Pancreas (tissue), 10 donors: ENCODE data around the gene HIF3A. TPM values are rescaled to one million over a fixed set of nuclear protein-coding genes. Genes with fewer than 3 reads are reported as not detected.

ENCODE experiments used
- ATAC-seq, 4 donors: fragments of 200-7000 bp; cut with Tn5 transposase; one replicate each; pipeline versions ENCODE4 v1.8.0 to v1.9.1; 2020; ENCODE audit warnings: mild to moderate bottlenecking in 4 of 4, moderate library complexity in 4 of 4
- DNase-seq, 6 donors: peaks; one replicate each; pipeline ENCODE4 v3.0.0-alpha.2; 2020
- FAIRE-seq: peaks from 2 replicates; lab custom pipeline; 2012; peaks lifted over from hg19 to GRCh38; lab: Jason Lieb, UNC
- H3K27ac ChIP-seq, 4 donors: fragments of 200-600 bp; sonication (generic); 1 replicate in 3 of 4; 2 replicates in 1 of 4; pipeline versions ENCODE4 v1.5.0 to v1.8.0; 2020
- H3K27me3 ChIP-seq, 4 donors: fragments of 200-600 bp; one replicate each; pipeline ENCODE4 v1.8.0; 2021
- H3K36me3 ChIP-seq, 3 donors: fragments of 200-600 bp; sonication (generic) in 1 of 3; one replicate each; pipeline versions ENCODE4 v1.5.0 to v1.8.0; 2020 to 2021
- H3K4me1 ChIP-seq, 3 donors: fragments of 200-600 bp; one replicate each; pipeline ENCODE4 v1.8.0; 2021
- H3K4me3 ChIP-seq, 4 donors: fragments of 200-600 bp; sonication (generic) in 2 of 4; one replicate each; pipeline versions ENCODE4 v1.5.0 to v1.8.0; 2020 to 2021
- H3K9me3 ChIP-seq, 4 donors: fragments of 200-600 bp; one replicate each; pipeline ENCODE4 v1.8.0; 2021
- CTCF ChIP-seq, 4 donors: fragments of 200-600 bp; sonication (generic) in 3 of 4; IDR thresholded peaks; one replicate each; pipeline versions ENCODE4 v1.5.0 to v1.8.0; 2021; ENCODE audit warnings: antibody characterized with exemption in 4 of 4
- WGBS, 2 donors: extraction: QIAGEN DNeasy Blood & Tissue Kit; methylation state at CpG; one replicate each; pipeline ENCODE4 v1.1.7; 2013; 5-methylcytosine and 5-hydroxymethylcytosine counted together
- intact Hi-C, 3 donors: fragments of 100-400 bp; cut with DNase I; formaldehyde crosslinking; loops; one replicate each; pipeline versions ENCODE4 v1.11.1 to v1.14.2; 2022
- polyA plus RNA-seq, 2 donors: library from polyadenylated mRNA; stranded (reverse); fragments of 200-250 nt; gene quantifications; one replicate each; pipeline ENCODE4 v1.2.3, GENCODE V29; 2013
- total RNA-seq, 6 donors: library from RNA; stranded (reverse); fragmentation: NEBNext Ultra II Directional in 4 of 6; extraction: Animal tissue kit (Norgen Biotek cat#: 25700) in 4 of 6; gene quantifications; one replicate each; pipeline versions ENCODE4 v1.2.1 to v1.2.4, GENCODE V29; 2021 to 2023
- donor health status: healthy with polysubstance abuse.
- donor health status: DM: no; HTN: no; CAD: no; lungs with moderate emphysema.
- donor health status: DM: no; HTN: no; CAD: no.
- donor health status: control.
- donor health status: control.
- donor health status: Bipolar disorder and iron deficiency.
- donor health status: DM: yes; HTN: yes; CAD: no.
- donor health status: DM: no; HTN: no; CAD: no.
- donor health status: DM: no; HTN: no; CAD: no.
- donor health status: DM: yes; HTN: yes; CAD: no.

Gene HIF3A
- total and polyA plus RNA-seq, 8 donors: 0.71 to 27.6 (median 5.2) TPM

- H3K27me3 ChIP-seq: no peaks in the 10 kb centered on the region
- DNase-seq (no peak), ATAC-seq (no peak), FAIRE-seq (no peak)
- TF ChIP-seq CTCF (IDR thresholded peaks at IDR 0.05): no peak
- no peak overlapping the region for H3K27ac ChIP-seq
- H3K4me3 ChIP-seq: no peak overlapping the region
- peaks cover 0 to 7% (median 2%) of the 10 kb centered on the region in 3 donors for H3K4me1 ChIP-seq
- intact Hi-C loops: no loop called here
- no peaks in the 10 kb centered on the region for H3K9me3 ChIP-seq
- WGBS, 2 donors: 66 to 70% methylated on average over 2 of the region's 2 CpGs
- H3K36me3 ChIP-seq: peaks cover 0 to 17% (median 0%) of the 10 kb centered on the region in 3 donors
Observed at GRCh38 chr19:46361915-46362314, 65.1 kb downstream of the HIF3A start.

GRCh38 chr19:46364359-46364758 lies 67.5 kb downstream of the HIF3A start:
- no peak for DNase-seq
- no peak overlapping the region for H3K27ac ChIP-seq
- H3K4me3 ChIP-seq: no peak overlapping the region
- no peak for FAIRE-seq
- no peak for TF ChIP-seq CTCF (IDR thresholded peaks at IDR 0.05)
- intact Hi-C loops: no loop called here
- no peak for ATAC-seq
- no peaks in the 10 kb centered on the region for H3K4me1 ChIP-seq
- WGBS, 2 donors: 88 to 90% methylated on average over 2 of the region's 2 CpGs
- no peaks in the 10 kb centered on the region for H3K27me3 ChIP-seq
- no peaks in the 10 kb centered on the region for H3K9me3 ChIP-seq
- H3K36me3 ChIP-seq: peaks cover 0 to 17% (median 0%) of the 10 kb centered on the region in 3 donors

- H3K27ac ChIP-seq: no peak overlapping the region
- FAIRE-seq: no peak
- no peak for DNase-seq
- no peak for TF ChIP-seq CTCF (IDR thresholded peaks at IDR 0.05)
- H3K27me3 ChIP-seq: no peaks in the 10 kb centered on the region
- WGBS, 2 donors: 82 to 90% methylated on average over 4 of the region's 4 CpGs
- no peaks in the 10 kb centered on the region for H3K9me3 ChIP-seq
- no peaks in the 10 kb centered on the region for H3K4me1 ChIP-seq
- ATAC-seq: no peak
- no peak overlapping the region for H3K4me3 ChIP-seq
- H3K36me3 ChIP-seq: peaks cover 0 to 17% (median 0%) of the 10 kb centered on the region in 3 donors
- intact Hi-C loops: no loop called here
Observed at GRCh38 chr19:46365561-46365960, 68.7 kb downstream of the HIF3A start.

GRCh38 chr19:46366620-46367292 lies 69.9 kb downstream of the HIF3A start:
- no peak for FAIRE-seq
- ATAC-seq: peak in 1 of 4 donors; percentile 29

More at GRCh38 chr19:46366620-46367292, 69.9 kb downstream of the HIF3A start:
- H3K36me3 ChIP-seq: peaks cover 0 to 17% (median 0%) of the 10 kb centered on the region in 3 donors
- no peak overlapping the region for H3K27ac ChIP-seq
- intact Hi-C loops: no loop called here
- no peaks in the 10 kb centered on the region for H3K9me3 ChIP-seq
- no peak for TF ChIP-seq CTCF (IDR thresholded peaks at IDR 0.05)
- no peak overlapping the region for H3K4me3 ChIP-seq
- no peaks in the 10 kb centered on the region for H3K4me1 ChIP-seq
- H3K27me3 ChIP-seq: no peaks in the 10 kb centered on the region
- WGBS, 2 donors: 76 to 77% methylated on average over 9 of the region's 9 CpGs
- no peak for DNase-seq
